Common myeloid progenitor, CD34-positive (primary cell): ENCODE data around the gene IGFLR1.

Experiments
- CTCF ChIA-PET: fragments of 350-600 bp; sonication (Branson Sonifier 250); formaldehyde crosslinking; loops from one replicate; lab custom pipeline; 2021; ENCODE audit warnings: antibody characterized with exemption; lab: Charles Lee
- POLR2A ChIA-PET: fragments of 350-600 bp; sonication (Branson Sonifier 250); formaldehyde crosslinking; loops from one replicate; lab custom pipeline; 2021; ENCODE audit warnings: antibody characterized with exemption; lab: Charles Lee
- DNase-seq, 3 donors: peaks; one replicate each; pipeline versions ENCODE4 v3.0.0 to v3.0.0-alpha.2; 2013
- H3K27ac ChIP-seq, 2 experiments: 1 replicate in 1 of 2; 2 replicates in 1 of 2; pipeline ENCODE4 v1.7.0; 2013; ENCODE audit warnings: inconsistent platforms in 2 of 2, low read length in 2 of 2, mild to moderate bottlenecking in 2 of 2, low read depth in 1 of 2, moderate library complexity in 1 of 2; ENCODE audit not compliant: severe bottlenecking in 2 of 2, insufficient read depth in 1 of 2, poor library complexity in 1 of 2
- H3K27me3 ChIP-seq, 5 experiments: replicated peaks in 2 of 5; 1 replicate in 3 of 5; 2 replicates in 2 of 5; pipeline versions ENCODE4 v1.6.1 to v1.7.0; 2013; ENCODE audit warnings: low read length in 4 of 5, mild to moderate bottlenecking in 2 of 5, moderate library complexity in 2 of 5, inconsistent platforms in 1 of 5; ENCODE audit not compliant: insufficient read depth in 5 of 5, control insufficient read depth in 4 of 5
- H3K36me3 ChIP-seq, 4 experiments: 1 replicate in 2 of 4; 2 replicates in 2 of 4; pipeline versions ENCODE4 v1.6.1 to v1.7.0; 2013; ENCODE audit warnings: low read length in 3 of 4, control low read depth in 1 of 4, mild to moderate bottlenecking in 1 of 4; ENCODE audit not compliant: control insufficient read depth in 4 of 4, insufficient read depth in 4 of 4
- H3K4me1 ChIP-seq, 4 experiments: 1 replicate in 3 of 4; 2 replicates in 1 of 4; pipeline versions ENCODE4 v1.6.1 to v1.7.1; 2013; ENCODE audit warnings: low read length in 3 of 4, mild to moderate bottlenecking in 3 of 4, control low read depth in 1 of 4, inconsistent platforms in 1 of 4, moderate library complexity in 1 of 4; ENCODE audit not compliant: control insufficient read depth in 4 of 4, insufficient read depth in 4 of 4; ENCODE audit errors: control extremely low read depth in 1 of 4
- H3K4me3 ChIP-seq, 7 experiments: 1 replicate in 4 of 7; 2 replicates in 3 of 7; pipeline versions ENCODE4 v1.5.1 to v1.7.0; 2013; ENCODE audit warnings: mild to moderate bottlenecking in 7 of 7, low read length in 6 of 7, moderate library complexity in 6 of 7, inconsistent platforms in 2 of 7, low read depth in 2 of 7, control low read depth in 1 of 7; ENCODE audit not compliant: insufficient read depth in 4 of 7, control insufficient read depth in 1 of 7; ENCODE audit errors: extremely low read depth in 1 of 7
- H3K9me3 ChIP-seq, 5 experiments: 1 replicate in 4 of 5; 2 replicates in 1 of 5; pipeline versions ENCODE4 v1.6.1 to v1.7.1; 2013; ENCODE audit warnings: low read length in 4 of 5, mild to moderate bottlenecking in 2 of 5, inconsistent platforms in 1 of 5, low read depth in 1 of 5, moderate library complexity in 1 of 5; ENCODE audit not compliant: control insufficient read depth in 4 of 5, insufficient read depth in 2 of 5; ENCODE audit errors: control extremely low read depth in 1 of 5
- WGBS: methylation state at CpG from one replicate; pipeline ENCODE4 v1.1.5; 2013; ENCODE audit not compliant: insufficient coverage; 5-methylcytosine and 5-hydroxymethylcytosine counted together

IGFLR1 gene

GRCh38 chr19:35717665-35718344 is 24.4 kb downstream of the IGFLR1 start, which contains the start of gene KMT2B:
TSS of gene KMT2B (plus strand) at chr19:35718003. CDS start at chr19:35718019, 16 bp downstream.
- no peak for DNase-seq
- CTCF ChIA-PET = interaction anchor here (0.9 kb wide), 1 partner anchor 10 kb away, joined by 5 read pairs; no protein-coding TSS in a partner anchor
- peaks cover 0 to 45% (median 32%) of the 10 kb centered on the region in 4 experiments for H3K4me1 ChIP-seq

GRCh38 chr19:35716801-35717664 is 25.2 kb downstream of the IGFLR1 start:
- POLR2A ChIA-PET = no interaction called here
- WGBS = 0% methylated on average over 60 of the region's 77 CpGs
- Histone ChIP-seq H3K4me3 (peak overlapping the region; percentile 74 to 92 (median 82)), H3K27ac (peak overlapping the region in 1 of 2 experiments; percentile 66), H3K36me3 (peaks cover 0 to 25% (median 11%) of the 10 kb centered on the region in 4 experiments), H3K4me1 (peaks cover 0 to 45% (median 32%) of the 10 kb centered on the region in 4 experiments), H3K27me3 (no peaks in the 10 kb centered on the region), H3K9me3 (no peaks in the 10 kb centered on the region)
- DNase-seq = peak; percentile 95 to 98 (median 98)
- CTCF ChIA-PET = interaction anchor here (1.5 kb wide), 1 partner anchor 23 kb away, joined by 6 read pairs; no protein-coding TSS in a partner anchor

More at GRCh38 chr19:35717665-35718344, 24.4 kb downstream of the IGFLR1 start, which contains the start of gene KMT2B:
- Histone ChIP-seq H3K4me3 (peak within 1 kb of the TSS; percentile 74 to 92 (median 82)), H3K36me3 (peaks cover 0 to 33% (median 18%) of the 10 kb centered on the region in 4 experiments), H3K27me3 (no peaks in the 10 kb centered on the region), H3K27ac (peak within 1 kb of the TSS; percentile 58 to 83), H3K9me3 (no peaks in the 10 kb centered on the region)
- POLR2A ChIA-PET = interaction anchor here (1.1 kb wide), 1 partner anchor 27 kb away, joined by 4 read pairs; the partner anchor contains the start of genes PSENEN and U2AF1L4
- 0% methylated on average over 58 of the region's 109 CpGs for WGBS

GRCh38 chr19:35715981-35716800 is 26.1 kb downstream of the IGFLR1 start:
- peak in 1 of 3 donors; percentile 18 for DNase-seq
- peak overlapping the region in 1 of 2 experiments; percentile 65 for H3K27ac ChIP-seq
- H3K4me3 ChIP-seq = peak overlapping the region; percentile 74 to 92 (median 82)
- H3K4me1 ChIP-seq = peaks cover 0 to 45% (median 32%) of the 10 kb centered on the region in 4 experiments
- no peaks in the 10 kb centered on the region for H3K9me3 ChIP-seq
- H3K36me3 ChIP-seq = peaks cover 0 to 18% (median 6%) of the 10 kb centered on the region in 4 experiments
- CTCF ChIA-PET = interaction anchor here (0.6 to 1.5 kb wide), 3 partner anchors 15 to 168 kb away, joined by 3 to 6 read pairs (median 3); no protein-coding TSS in a partner anchor
- H3K27me3 ChIP-seq = no peaks in the 10 kb centered on the region
- POLR2A ChIA-PET = no interaction called here
- under 1% methylated on average over 43 of the region's 52 CpGs for WGBS

GRCh38 chr19:35715355-35715809 is 26.9 kb downstream of the IGFLR1 start:
- POLR2A ChIA-PET = no interaction called here
- Histone ChIP-seq H3K9me3 (no peaks in the 10 kb centered on the region), H3K4me3 (peak overlapping the region in 5 of 7 experiments; percentile 79 to 92 (median 82)), H3K27ac (no peak overlapping the region), H3K36me3 (peaks cover 0 to 11% (median 3%) of the 10 kb centered on the region in 4 experiments), H3K4me1 (peaks cover 0 to 45% (median 32%) of the 10 kb centered on the region in 4 experiments), H3K27me3 (no peaks in the 10 kb centered on the region)
- 78% methylated on average over 3 of the region's 7 CpGs for WGBS
- no peak for DNase-seq
- CTCF ChIA-PET = interaction anchor here (1.0 to 5.4 kb wide), 5 partner anchors 12 to 167 kb away, joined by 3 to 43 read pairs (median 6); partner anchors contain the start of genes PSENEN and U2AF1L4

- no peaks in the 10 kb centered on the region for H3K27me3 ChIP-seq
- H3K27ac ChIP-seq = no peak overlapping the region
- no peak overlapping the region for H3K4me3 ChIP-seq
- DNase-seq = no peak
- ChIA-PET POLR2A (no interaction called here), CTCF (interaction anchor here (1.0 to 5.4 kb wide), 4 partner anchors 12 to 30 kb away, joined by 3 to 43 read pairs (median 4); partner anchors contain the start of genes PSENEN and U2AF1L4)
- WGBS = 90% methylated on average over 13 of the region's 14 CpGs
- peaks cover 0 to 5% (median under 1%) of the 10 kb centered on the region in 4 experiments for H3K36me3 ChIP-seq
- H3K4me1 ChIP-seq = peaks cover 0 to 45% (median 32%) of the 10 kb centered on the region in 4 experiments
- no peaks in the 10 kb centered on the region for H3K9me3 ChIP-seq
These were observed 27.5 kb downstream of the IGFLR1 start for GRCh38 chr19:35714601-35715354.
